NCI-H2107 (cell line): ENCODE results near the gene KNSTRN.

Source experiments
- DNase-seq: peaks from one replicate; lab custom pipeline; 2025; lab: John Stamatoyannopoulos, UW

The KNSTRN gene

DNA sequence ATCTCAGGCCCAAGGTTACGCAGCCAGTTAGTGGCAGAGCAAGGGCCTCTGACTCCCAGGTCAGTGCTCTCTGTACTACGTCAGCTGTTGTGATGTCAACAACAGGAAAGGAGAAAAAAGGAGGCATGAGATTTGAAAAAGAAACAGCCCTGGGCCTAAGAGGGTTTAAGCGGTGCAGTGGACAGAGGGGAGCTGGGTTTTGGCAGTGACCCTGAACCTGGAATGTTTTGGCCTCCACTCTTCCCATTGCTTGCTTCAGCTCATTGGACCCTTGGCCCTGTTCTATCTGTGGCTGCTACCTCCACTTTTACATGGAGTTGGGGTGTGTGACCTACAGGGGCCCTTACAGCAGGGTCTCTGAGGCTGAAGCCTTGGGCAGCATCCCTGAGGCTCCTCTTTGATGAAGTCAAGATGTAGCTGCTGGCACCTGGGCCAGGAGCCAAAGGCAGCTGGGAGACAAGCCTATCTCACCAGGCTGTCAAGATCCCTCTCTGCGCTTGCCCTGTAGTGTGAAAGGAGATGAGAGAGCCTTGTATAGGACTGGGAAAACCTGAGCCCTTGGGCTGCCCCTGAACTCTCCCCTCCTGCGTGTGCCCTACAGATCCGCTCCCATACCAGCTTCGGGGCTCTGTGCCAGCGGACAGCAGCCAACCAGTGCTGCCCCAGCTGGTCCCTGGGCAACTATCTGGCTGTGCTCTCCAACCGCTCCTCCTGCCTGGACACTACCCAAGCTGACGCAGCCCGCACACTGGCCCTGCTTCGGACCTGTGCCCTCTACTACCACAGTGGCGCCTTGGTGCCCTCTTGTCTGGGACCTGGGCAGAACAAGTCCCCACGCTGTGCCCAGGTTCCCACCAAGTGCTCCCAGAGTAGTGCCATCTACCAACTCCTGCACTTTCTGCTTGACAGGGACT lies 15.8 kb upstream of the KNSTRN start:
- DNase-seq: no peak

- DNase-seq: no peak
Measured at GRCh38 chr15:40367371-40367685, 15.2 kb upstream of the KNSTRN start.

DNA sequence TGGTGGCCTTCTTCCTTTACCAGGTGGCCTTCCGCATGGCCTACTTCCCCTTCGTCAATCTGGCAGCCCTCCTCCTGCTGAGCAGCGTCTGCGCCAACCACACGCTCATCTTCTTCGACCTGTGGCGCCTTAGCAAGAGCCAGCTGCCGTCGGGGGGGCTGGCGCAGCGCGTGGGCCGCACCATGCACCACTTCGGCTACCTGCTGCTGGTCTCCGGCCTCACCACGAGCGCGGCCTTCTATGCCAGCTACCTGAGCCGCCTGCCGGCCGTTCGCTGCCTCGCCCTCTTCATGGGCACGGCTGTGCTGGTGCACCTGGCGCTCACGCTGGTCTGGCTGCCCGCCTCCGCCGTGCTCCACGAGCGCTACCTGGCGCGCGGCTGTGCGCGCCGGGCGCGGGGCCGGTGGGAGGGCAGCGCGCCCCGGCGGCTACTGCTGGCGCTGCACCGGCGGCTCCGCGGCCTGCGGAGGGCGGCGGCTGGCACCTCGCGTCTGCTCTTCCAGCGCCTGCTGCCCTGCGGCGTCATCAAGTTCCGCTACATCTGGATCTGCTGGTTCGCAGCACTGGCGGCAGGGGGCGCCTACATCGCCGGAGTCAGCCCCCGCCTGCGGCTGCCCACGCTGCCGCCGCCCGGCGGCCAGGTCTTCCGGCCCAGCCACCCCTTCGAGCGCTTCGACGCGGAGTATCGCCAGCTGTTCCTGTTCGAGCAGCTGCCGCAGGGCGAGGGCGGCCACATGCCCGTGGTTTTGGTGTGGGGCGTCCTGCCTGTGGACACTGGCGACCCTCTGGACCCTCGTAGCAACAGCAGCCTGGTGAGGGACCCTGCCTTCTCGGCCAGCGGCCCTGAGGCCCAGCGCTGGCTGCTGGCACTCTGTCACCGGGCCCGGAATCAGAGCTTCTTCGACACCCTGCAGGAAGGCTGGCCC lies 14.6 kb upstream of the KNSTRN start:
- DNase-seq: peak; percentile 76

- DNase-seq: no peak
Measured at GRCh38 chr15:40368719-40369473, 13.6 kb upstream of the KNSTRN start.

GRCh38 chr15:40369474-40369869 lies 13.0 kb upstream of the KNSTRN start:
- no peak for DNase-seq

DNA sequence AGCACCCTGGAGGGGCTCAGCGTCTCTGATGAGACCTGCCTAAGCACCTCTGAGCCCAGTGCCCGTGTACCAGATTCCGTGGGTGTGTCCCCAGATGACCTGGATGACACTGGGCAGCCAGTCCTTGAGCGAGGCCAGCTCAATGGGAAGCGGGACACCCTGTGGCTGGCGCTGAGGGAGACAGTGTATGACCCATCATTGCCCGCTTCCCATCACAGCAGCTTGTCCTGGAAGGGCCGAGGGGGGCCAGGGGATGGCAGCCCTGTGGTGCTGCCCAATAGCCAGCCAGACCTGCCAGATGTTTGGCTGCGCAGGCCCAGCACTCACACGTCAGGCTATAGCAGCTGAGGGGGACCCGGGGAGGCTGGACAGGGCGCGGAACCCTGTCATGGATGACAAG lies 12.6 kb upstream of the KNSTRN start:
- DNase-seq: no peak

- no peak for DNase-seq
Measured at GRCh38 chr15:40372981-40373380, 9.5 kb upstream of the KNSTRN start.

DNA sequence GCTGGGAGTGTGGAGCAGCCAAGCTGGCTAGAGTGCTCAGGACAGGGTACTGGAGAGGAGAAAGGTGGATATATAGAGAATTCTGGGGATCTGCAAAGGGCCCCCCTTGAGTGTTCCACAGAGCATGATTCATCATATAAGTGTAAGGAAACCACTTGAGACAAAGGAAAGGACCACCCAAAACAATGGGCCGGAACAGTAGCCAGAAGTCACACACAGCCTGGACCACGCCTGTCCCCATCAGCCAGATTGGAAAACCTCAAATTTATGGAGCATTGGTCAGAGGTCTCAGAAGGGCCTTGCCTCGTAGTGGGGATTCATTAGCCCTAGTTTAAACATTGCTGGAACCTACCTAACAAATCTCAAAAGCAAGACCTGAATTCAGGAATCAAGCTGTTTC lies 4.9 kb upstream of the KNSTRN start:
- DNase-seq: no peak

DNA sequence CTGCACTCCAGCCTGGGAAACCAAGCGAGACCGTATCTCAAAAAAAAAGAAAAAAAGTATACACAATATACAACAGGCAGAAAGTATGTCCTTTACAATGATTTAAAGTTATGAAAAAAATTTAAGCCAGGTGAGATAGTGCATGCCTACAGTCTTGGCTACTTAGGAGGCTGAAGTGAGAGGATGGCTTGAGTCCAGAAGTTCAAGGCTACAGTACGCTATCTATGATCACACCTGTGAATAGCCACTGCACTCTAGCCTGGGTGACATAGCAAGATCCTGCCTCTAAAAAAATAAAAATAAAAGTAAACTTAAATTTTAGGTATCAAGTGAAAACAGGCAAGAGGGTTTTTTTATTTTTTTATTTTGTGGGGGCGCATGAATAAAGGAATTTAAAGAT lies 3.1 kb upstream of the KNSTRN start:
- DNase-seq: no peak

- no peak for DNase-seq
Measured at GRCh38 chr15:40379853-40380252, 2.7 kb upstream of the KNSTRN start.

DNA sequence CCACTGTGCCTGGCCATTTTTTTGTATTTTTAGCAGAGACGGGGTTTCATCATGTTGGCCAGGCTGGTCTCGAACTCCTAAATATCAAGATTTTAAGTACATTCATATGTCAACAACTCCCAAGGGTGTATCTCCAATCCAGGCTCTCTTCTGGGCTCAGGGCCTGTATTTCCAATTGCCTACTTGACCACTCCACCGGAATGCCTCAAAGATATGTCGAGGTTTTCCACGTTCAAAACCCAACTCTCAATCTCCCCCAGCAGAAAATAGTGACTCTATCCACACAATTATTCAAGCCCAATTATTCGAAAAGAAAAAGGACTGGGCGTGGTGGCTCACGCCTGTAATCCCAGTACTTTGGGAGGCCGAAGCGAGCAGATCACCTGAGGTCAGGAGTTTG lies 1.9 kb upstream of the KNSTRN start:
- DNase-seq: no peak

- no peak for DNase-seq
Measured at GRCh38 chr15:40381818-40382529, 547 bp upstream of the KNSTRN start.

- DNase-seq: no peak
Measured at GRCh38 chr15:40386480-40386879, 4.0 kb downstream of the KNSTRN start.

- DNase-seq: no peak
Measured at GRCh38 chr15:40388941-40389823, 6.7 kb downstream of the KNSTRN start.

- no peak for DNase-seq
Measured at GRCh38 chr15:40389824-40390595, 7.5 kb downstream of the KNSTRN start.

GRCh38 chr15:40392986-40393948 lies 10.7 kb downstream of the KNSTRN start:
- DNase-seq: no peak

DNA sequence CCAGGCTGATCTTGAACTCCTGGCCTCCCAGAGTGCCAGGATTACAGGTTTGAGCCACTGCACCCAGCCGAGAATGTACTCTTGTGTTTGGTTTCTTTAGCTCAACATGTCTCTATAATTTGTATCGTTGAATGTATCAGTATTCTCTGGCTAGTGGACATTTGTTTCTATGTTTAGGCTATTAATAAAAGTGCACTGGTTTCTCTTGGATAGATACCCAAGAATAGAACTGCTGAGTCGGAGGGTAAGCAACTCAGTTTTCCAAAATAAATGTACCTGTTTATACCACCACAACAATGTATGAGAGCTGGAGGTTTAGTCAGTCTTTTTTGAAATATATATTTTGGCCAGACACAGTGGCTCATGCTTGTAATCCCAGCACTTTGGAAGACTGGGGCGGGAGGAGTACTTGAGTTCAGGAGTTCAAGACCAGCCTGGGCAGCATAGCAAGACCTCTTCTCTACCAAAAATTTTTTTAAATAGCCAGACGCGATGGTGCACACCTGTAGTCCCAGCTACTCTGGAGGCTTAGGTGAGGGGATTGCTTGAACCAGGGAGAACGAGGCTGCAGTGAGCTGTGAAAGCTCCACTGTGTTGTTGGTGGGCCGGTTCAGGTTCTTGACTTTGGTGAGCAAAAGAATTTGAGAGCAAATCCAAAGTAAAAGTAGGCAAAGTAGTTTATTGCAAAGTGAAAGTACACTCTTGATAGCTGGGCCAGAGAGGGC lies 15.3 kb downstream of the KNSTRN start:
- no peak for DNase-seq

- DNase-seq: no peak
Measured at GRCh38 chr15:40398413-40398873, 15.9 kb downstream of the KNSTRN start.
